GM21737 (cell line): ENCODE results near the gene STAMBP.
"Not testable (repeated sequence)": the region's sequence is repeated elsewhere in the genome, so short reads cannot be mapped to it uniquely, and the experiment has no call there.

Experiments used
- ATAC-seq: cut with Tn5 transposase; IDR thresholded peaks from one replicate; pipeline ENCODE4 v1.9.1; 2021; ENCODE audit warnings: mild to moderate bottlenecking, moderate library complexity; ENCODE audit not compliant: unreplicated experiment

The STAMBP gene

GRCh38 chr2:73885406-73885805 is 56.6 kb downstream of the STAMBP start:
- no peak for ATAC-seq

- no peak for ATAC-seq
Observed at GRCh38 chr2:73886357-73886756, 57.6 kb downstream of the STAMBP start.

- not testable (repeated sequence) for ATAC-seq
Observed at GRCh38 chr2:73887596-73888353, 59.0 kb downstream of the STAMBP start.

DNA sequence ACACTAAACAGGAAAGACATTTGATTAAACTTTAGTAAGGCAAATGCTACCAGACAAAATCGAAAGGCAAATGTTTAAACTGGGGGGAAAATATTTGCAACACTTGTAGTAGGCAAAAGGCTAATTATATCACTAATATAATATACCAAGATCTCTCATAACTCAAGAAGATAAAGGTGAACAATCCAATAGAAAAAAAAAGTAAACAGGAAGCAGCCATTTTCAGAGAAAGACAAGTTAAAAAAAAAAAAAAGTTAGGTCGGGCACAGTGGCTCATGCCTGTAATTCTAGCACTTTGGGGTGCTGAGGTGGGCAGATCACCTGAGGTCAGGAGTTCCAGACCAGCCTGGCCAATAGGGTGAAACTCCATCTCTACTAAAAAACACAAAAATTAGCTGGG is 59.6 kb downstream of the STAMBP start:
- ATAC-seq = no peak

DNA sequence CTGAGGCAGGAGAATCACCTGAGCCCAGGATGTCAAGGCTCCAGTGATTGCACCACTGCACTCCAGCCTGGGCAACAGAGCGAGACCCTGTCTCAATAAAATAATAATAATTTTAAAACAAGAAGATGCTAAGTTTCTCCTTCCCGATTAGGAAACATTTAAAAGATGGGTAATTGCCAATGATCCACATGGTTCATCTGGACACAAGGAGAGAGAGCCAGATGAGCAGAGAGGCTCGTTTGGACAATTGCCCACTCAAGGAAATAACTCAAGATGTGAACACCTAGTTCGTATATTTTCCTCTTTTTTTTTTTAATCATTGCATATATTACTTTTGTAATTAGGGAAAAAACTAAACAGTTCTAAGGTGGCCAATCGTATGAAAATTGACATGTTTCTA is 60.4 kb downstream of the STAMBP start:
- ATAC-seq = no peak

- no peak for ATAC-seq
Observed at GRCh38 chr2:73890301-73891092, 61.7 kb downstream of the STAMBP start.

- ATAC-seq = no peak
Observed at GRCh38 chr2:73891276-73891901, 62.6 kb downstream of the STAMBP start.

GRCh38 chr2:73892631-73893329 is 64.0 kb downstream of the STAMBP start, which contains the start of gene ACTG2:
ACTG2 (plus strand) TSS chr2:73893008; CDS start chr2:73901312, 8,304 bp downstream.
- ATAC-seq = no peak

GRCh38 chr2:73893764-73894474 is 65.2 kb downstream of the STAMBP start:
- ATAC-seq = no peak

- ATAC-seq = no peak
Observed at GRCh38 chr2:73894475-73894850, 65.7 kb downstream of the STAMBP start.

DNA sequence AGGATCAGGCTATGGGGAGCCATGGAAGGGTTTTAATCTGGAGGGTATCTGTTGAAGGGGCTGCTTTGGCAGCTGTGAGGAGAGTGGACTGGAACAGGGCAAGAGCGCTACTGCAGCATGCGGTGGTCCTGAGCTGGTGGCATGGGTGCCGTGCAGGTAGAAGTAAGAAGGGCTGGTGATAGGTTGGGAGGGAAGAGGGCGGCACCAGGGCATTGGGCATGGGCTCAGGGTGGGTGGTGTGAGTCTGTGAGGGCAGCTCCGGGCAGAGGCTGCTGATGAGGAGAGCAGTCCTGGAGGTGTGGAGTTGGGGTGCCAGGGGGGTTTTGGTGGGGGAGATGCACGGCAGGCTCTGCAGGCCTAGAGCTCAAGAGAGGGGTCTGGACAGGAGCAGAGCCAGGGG is 66.1 kb downstream of the STAMBP start:
- ATAC-seq = no peak

DNA sequence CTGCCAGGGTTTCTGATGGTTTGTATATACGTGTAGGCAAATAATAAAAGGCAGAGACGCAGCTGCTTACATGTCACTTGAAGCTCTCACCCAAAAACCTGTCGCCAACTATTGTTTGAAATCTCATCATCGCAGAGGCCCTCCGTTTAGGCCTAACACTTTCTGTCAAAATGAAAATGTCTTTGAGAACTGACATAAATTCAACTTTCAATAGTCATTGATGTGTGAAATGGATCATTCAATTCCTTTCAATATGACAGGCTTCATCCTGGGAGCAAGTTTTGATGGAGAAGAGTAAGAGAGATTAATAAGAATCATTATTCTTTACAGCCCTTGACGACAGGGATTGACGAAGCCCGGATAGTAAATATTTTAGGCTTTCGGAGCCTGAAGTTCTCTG is 66.7 kb downstream of the STAMBP start:
- no peak for ATAC-seq

- peak; percentile 68 for ATAC-seq
Observed at GRCh38 chr2:73896362-73897239, 67.8 kb downstream of the STAMBP start.

DNA sequence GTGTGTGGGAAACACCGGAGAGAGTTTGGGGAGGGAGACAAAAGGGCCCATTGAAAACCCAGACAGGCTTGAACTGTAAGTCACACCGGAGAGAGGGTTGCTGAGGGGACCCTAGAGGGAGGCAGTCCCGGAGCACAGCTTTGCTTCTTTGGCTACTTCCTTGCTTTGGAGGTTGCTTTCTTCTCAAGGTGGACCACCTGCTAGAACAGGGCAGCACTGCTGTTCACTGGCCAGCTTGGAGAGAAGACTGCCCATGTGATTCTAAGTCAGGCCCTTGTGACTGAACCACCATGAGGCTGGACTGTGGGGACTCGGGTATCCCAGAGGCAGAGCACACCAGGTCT is 68.5 kb downstream of the STAMBP start:
- no peak for ATAC-seq

DNA sequence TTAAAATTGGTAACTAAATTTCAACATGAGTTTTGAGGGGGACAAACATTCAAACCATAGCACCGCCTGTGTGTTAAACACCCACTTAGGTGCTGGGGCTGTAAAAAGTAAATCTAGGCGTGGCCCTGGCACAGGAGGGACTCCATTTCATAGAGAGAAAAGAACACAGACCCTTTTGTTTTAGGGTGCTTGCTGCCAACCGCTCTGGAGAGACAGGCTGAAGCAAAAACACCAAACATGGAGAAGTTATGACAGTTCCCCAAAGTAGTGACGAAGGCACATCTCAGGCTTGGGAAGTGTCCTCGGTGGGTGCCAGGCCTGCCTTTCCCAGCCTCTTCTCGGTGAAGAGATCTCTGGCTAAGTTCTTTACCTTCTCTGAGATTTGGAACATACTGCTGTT is 69.2 kb downstream of the STAMBP start:
- ATAC-seq = no peak

DNA sequence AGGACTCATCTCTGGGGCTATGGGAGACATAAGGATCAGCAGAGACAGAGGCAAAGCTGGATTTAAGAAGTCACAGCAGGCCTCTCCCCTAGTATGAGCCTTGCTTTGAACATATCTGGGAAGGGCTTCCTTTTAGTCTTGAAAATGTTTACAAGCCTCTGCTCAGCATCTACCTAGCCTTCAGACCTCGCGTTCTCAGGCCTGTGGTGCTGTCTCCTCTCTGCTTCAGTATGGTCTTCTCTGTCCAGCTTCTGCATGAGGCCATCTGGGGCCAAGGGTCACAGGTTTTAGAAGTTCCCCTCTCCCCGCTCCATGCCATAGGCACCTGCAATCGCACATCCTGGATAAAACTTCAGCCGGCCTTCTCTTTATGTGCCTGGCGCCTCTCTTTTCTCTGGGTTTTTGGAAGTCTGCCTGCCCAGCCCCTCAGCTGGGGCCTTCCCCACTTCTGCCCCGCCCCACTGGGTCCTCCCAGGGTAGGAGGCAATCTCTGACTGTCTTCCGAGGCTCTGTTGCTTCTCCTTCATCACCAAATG is 71.1 kb downstream of the STAMBP start:
- ATAC-seq = no peak

DNA sequence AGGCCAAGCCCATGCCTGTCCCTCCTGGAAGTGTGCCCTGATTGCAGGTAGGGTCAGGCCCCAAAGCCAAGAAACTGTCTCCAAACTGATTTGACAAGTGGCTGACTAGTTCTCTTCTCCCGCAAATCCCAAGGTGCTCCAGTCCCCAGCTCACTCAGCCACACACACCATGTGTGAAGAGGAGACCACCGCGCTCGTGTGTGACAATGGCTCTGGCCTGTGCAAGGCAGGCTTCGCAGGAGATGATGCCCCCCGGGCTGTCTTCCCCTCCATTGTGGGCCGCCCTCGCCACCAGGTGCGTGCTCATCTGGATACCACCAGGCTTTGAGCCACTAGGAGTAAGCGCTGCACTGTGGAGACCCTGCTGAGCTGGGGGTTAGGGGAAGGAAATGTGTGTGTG is 72.4 kb downstream of the STAMBP start:
- ATAC-seq = no peak

DNA sequence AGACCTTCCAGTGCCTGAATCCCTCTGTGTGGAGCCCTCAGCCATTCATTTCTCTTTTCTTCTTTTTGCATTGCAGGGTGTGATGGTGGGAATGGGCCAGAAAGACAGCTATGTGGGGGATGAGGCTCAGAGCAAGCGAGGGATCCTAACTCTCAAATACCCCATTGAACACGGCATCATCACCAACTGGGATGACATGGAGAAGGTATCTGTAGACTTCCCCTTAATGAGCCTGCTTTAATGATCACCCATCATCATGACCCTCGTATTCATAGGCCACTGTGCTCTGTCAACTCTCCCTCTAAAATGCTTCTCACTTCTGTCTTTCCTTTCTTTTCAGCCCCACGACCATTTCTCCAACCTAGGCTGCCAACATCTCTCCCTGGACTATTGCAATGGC is 73.5 kb downstream of the STAMBP start:
- no peak for ATAC-seq

DNA sequence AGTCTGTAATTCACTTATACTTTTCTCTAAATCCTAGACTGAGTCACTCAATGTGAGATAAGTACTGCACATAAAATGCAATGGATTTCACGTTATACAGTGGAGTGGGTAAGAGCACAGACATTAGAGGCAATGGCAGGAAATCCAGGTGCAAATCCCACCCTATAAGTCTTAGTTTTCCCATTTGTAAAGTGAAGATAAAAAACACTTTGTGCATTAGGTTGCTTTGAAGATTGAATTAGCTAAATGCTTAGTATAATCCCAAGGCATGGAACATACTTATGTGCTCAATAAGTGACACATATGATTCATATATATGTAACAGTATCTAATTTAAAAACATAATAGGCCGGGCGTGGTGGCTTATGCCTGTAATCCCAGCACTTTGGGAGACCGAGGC is 74.6 kb downstream of the STAMBP start:
- ATAC-seq = no peak
